ENCODE data around the gene OCA2.
"Not testable (repeated sequence)": the region's sequence is repeated elsewhere in the genome, so short reads cannot be mapped to it uniquely, and the experiment has no call there.

OCA2 gene

DNA sequence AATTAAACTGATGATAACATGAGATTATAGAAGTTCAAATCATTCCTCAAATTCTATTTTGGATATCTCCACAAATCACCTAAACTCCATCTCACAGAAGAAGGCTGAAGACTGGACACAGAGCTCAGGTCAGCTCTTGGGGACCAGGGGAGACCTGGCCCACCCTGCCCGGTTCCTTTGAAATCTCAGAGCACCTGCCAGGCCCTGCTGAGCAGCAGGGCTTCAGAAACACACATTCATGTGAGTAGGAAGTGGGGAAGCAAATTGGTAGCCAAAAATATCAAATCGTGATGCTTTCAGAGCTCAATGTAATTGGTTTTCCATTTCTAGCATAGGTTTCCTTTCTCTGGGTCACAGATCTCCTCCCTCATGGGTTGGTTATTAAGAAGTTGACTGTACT, 76.2 kb downstream of the OCA2 start:
- no peak for DNase-seq (ENCODE audit: low spot score)

DNA sequence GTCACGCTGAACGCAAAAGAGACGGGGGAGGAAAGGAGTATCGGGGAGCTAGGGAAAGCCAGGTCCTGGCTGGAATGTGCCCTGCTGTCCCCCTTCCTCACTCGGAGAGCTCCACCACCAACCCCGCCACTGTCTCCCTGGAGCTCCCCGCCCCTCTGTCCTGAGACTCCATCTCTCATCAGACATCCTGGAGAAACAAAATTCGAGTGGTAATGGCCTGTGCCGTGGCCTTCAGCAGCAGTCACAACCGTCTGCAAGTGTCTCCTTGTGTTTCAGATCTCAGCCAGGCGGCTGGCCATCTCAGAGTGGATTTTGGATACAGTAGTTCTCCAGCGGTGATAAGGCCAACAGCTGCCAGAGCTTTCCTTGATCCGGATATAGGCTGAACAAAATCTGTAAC, 76.9 kb downstream of the OCA2 start:
- DNase-seq (ENCODE audit: low spot score): no peak

DNA sequence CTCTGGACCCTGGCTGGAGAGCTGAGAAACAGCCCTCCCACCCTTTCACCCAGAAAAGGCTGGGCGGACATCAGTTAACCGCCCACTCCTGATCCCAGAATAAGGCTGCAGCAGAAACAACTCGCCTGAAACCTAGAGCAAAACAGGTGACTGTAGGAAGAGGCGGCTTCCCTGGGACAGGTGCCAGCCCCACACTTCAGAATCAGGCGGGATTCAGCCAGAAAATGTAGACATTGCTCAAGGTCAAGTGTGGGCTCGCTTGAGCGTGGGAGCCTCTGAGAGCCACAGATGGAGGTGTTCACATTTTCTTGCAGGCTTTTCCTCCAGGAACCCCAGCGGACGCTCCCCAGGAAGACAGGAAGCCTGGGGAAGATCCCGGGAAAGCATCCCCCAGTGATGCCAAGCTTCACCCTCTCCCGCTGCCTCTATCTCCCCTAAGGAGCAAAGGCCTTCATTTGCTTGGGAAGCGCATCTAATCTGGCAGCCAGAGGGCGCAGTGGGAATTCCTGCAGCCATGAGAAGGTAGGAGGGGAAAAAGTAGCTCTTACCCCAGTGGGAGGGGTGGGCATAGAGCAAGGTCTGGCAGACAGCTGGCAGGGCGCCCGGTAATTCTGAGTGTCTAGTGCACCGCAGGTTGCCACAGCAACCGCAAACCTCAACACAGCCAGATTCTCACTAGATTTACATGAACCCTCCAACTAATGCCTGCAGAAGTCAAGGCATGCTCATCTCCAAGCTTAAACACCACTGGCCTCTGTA, 77.7 kb downstream of the OCA2 start:
- DNase-seq (ENCODE audit: low spot score): no peak

DNA sequence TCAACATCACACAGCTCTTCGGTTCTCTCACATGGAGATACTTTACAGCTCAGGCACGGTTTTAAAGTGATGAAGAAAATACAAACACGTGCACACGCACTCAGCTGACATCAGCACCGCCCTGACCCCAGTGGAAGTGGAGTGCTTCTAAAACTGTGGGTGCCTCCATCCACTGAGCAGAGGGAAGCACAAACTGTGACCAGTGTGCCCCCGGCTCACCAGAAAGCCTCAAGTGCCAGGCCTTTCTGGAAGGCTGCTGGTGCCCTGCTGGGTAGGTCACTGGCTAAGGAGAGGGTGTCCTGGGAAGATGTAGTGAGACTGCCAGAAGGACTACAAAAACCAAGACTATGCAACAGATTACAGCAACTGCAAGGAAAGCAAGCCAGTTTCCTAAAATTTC, 78.5 kb downstream of the OCA2 start:
- no peak for DNase-seq (ENCODE audit: low spot score)

DNA sequence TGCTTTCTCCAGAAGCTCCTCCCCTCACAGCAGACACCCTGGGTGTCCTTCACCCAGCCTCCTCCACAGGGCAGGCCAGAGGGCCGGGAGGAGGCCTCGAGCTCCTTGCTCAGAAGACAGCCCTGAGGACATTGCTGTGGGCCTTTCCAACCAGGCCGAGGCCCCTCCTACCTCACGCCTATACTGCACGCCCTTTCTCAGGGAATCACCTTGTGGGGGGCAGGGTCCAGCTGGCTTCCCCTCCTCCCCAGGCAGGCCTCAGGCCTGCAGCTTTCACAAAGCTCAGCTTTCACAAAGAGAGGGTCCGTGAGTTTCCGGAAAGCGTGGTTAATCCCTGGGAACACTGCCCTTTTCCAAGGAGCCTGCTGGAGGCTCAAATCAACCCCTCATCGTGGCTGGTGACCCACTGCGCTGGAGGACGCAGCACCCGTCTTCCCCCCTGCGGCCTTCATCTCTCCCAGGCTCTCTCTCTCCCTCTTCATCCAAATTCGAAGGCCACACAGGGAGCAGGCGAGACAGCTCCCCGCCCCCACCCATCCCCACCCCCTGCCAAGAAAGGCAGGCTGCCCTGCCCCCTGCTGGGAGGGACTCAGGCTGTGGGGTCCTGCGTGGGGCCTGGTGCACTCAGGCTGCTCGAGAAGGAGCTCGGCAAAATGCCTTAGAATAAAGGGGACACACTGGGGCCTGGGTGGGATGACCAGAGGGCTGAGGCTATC, 79.4 kb downstream of the OCA2 start:
- no peak for DNase-seq (ENCODE audit: low spot score)

DNA sequence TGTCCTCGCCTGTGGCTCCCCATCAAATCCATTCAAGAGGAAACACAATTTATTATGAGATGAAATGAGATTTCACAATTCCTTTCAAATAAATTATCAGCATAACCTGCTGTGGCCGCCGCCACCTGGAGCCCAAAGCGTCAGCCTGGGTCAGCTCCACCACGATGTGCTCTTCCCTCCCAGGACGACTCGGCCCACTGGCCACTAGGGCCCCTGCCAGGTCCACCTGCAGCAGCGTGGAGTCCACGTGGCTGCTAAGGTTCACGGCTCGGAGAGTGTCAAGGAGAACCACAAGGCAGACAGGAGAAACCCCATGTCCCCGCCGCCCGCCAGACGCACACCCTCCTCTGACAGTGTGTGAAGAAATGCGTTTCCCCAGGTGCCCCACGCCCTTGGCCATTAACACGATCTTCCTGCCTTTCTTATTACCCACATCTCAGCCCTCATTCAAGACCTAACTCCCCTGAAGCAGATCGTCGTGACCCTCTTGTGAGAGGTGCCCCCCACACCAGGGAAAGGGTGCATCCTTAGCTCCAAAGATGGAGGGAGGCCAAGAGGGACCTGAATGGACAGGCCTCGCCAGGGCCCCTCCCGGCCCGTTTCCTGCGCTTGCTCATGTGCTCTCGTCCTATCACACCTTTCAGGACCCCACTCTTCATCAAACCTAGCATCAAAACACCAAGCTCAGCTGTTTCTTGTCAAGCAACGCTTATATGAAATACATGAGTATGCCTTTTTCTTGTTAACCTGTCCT, 80.6 kb downstream of the OCA2 start:
- DNase-seq (ENCODE audit: low spot score): no peak

DNA sequence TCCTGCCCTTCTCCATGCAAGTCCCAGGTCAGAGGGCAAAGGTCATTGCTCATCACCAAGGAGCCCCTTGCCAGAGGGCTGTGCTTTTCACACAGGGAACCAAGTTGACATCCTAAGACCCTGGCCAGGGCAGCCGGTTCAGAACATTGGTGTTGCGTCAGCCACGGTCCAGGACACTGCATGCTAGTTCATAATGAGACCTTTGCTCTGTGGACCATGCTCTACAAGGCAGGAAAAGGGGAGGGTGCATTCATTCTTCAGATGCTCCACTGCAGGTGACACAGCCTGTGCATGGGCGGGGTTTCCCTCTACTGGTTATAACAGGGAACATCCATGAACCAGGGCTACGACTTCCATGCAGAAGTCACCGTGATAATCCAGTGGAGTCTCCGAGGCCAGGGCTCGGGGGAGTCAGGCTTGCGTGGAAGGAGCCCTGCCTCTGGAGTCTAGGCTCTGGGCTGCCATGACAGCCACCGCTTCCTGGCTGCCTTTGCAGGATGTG, 81.6 kb downstream of the OCA2 start:
- no peak for DNase-seq (ENCODE audit: low spot score)

DNA sequence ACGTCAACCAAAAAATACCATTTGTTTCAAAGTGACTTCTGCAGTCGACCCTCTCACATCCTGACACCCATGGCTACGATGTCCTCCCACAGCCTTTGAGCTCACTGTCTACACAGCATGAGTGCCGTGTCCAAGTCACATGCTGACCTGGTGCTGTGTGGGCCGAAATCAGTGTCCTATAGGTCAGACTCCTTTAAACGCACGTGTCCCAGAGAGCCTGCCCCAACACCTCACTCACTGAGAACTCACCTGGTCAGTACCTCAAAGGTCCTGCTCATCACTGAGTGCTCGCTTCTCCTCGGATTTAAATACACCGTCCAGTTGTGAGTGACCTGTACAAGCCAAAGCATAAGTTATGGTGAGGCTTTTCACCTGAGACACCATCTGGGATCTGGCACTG, 83.3 kb downstream of the OCA2 start:
- DNase-seq (ENCODE audit: low spot score): no peak

DNA sequence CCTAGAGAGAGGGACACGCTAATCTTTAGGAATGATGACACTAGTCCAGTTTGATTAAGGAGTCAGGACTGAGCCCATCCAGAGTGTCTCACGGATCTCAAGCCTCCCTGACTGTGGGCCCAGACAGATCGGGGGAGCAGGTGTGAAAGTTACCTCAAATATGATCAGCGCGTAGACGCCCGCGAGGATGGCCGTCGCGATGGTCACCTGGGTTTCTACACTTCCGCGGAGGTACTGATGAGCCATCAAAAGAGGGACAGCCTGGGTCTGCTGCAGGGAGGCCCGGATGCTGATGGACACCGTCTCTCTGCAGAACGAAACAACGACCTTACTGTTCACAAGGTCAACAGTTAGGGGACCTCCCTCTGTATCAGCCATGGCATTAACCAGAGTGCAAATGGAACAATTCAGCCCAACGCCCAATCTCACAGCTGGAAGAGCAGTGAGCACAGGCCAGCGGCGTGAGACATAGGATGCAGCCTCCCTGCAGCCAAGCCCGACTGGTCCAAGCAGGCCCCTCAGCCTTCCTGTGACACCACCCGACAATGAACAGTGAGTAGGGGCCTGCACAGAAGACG, 84.4 kb downstream of the OCA2 start:
- DNase-seq (ENCODE audit: low spot score): no peak

DNA sequence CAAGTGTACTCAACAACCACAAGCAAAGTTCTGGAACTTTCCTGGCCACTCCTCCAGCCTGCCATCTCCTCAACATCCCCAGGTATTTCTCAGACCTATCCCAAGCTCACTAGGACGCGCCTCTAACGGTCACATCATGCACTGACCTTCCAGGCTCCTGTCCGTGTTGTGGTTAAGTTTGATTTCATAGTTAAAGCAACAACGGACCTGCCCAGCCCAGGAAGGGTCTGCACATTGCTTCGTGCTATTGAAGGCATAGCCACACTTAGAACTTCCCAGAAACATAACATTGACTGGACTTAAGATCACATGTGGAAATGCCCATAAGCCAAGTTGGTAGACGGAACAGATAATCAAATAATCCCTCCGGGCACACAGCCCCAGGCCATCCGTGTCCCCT, 85.1 kb downstream of the OCA2 start:
- no peak for DNase-seq (ENCODE audit: low spot score)

DNA sequence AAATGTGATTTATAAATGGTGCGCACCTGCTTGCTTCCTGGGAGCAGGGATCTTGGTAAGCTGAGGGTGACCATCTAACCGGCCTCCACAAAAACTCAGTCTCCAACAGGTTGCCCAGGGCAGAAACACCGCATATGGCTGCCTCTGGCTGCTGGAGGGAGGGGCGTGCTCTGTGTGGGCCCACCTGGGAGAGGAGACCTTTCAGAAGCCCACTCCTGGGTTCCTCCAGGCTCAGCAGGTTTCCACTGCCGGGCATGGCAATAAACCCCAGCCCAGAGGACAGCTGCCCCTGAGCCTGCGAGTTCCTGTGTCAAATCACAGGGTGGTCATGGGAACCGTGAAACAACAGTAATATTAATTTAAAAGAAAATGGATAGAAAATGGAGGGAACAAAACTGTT, 85.6 kb downstream of the OCA2 start:
- no peak for DNase-seq (ENCODE audit: low spot score)

DNA sequence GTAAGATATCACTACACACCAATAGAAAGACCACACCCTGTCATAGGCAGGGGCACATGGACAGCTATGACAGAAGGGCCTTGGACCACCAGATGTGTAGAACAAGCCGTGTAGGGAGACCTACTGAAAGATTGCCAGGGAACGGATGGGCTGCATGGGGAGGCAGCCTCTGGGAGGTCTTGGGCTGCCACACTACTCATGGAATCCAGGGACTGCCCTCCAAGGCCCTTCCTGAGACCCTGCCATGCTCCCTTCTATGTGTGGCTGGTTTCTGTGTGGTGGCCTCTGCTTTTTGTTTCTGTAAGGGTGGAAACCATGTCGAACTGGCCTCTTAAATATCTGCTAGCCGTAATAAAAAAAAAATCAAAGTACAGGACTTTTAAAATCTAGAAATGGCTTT, 86.9 kb downstream of the OCA2 start:
- no peak for DNase-seq (ENCODE audit: low spot score)

DNA sequence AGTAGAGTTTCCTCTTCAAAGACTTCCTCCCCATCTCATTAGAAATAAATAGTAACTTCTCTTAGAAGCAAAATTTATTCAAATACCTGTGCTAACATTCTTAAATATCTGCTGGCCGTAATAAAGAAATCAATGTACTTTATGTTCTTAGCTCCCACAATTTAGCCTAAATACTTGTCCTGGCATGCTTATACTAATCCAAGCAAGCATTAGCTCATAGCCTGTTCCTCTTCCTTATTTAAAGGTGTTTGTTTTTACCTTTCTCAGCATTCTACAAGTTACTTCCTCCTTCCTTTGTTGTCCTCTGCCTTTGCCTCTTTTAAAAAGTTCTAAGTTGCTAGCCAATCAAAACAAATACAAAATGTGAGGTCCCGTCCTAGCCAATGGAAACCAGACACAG, 90.9 kb downstream of the OCA2 start:
- DNase-seq (ENCODE audit: low spot score): not testable (repeated sequence)

DNA sequence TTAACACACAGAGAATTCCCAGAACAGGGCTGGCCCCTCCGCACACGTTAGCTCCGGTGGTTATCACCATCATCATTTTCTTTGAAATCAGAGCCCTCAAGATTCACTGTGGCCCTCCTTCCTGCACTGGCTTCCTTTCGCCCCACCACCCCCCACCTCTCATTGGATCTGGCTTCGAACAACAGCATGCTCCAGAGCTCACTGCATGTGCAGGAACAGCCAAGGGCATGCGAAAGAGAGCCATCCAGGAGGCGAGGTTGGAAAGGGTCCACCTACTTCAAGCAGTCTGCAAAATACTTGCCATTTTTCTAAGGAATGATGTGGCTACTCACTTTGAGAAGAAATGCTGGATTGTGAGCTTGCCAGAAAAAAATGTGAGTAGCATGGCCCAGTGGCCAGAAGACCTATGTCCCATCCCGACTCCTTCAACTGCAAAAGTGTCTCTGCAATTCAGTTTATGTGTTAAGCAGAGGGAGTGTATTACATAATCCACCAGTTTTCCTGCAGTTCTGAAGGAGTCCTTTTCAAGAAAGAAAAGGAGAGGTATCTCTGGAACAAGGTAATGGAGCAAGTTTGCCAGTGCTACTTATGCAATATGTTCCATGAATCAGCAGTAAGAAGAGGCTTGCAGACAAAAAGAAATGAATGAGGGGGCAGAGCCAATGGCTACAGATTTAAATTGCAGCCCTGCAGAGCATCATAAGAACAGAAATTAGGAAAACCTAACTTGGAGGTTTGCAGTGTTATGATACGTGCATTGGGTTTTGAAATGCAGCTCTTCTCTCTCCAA, 92.8 kb downstream of the OCA2 start:
- DNase-seq (ENCODE audit: low spot score): no peak

DNA sequence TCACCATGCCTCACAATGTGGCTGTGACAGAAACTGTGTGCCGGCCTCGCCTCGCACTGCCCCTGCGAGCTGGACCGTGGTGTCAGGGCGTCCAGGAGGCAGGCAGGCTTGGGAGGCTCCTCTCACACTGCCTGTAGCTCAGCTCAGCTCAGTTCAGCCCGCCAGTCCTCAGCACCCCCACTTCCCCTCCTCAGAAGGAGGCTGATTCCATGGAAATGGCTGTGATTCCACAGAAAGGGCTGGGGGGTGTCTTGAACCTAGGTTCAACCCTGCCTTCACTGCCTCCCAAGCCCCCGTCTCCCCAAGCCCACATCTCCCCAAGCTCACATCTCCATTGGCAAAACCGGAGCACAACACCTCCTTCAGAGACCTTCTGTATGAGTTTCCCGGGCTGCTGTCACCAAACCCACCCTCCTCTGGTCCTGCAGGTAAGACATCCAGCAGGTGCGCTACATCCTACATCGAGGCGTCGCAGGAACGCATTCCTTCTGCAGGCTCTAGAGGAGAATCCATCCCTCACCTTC, 94.0 kb downstream of the OCA2 start:
- DNase-seq (ENCODE audit: low spot score): no peak

DNA sequence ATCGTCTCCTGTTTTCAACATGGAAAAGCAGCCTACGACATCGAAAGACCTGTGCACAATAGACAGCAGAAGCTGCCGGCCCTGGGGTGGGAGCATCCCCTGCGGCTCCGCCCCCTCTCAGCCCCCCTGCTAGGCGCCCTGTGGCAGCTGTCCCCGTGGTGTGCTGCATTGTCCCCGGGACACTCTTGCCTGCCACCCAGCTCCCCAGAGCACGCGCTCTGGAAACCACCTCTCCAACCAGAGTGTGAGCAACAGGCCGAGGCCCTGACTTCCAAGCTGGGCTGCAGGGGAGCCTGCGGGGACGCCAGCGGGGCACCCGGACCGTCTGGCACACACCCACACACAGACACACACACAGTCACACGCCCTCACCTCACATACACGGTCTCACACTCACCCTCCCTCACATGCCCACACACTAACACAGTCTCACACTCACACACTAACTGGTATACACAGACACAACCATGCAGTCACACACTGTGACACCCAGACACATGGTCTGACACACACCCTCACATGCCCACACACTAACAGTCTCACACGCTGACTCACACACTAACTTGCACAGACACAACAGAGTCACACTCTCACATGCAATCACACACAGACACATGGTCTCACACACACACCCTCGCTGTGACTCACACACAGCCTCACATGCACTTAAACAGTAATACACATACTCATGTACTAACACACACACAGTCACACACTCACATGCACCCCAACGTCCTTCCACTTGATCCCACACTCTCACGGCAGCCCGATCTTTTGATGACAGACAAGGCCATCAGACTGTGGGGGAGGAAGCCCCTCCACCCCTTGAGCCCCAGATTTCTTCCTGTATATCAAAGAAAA, 94.7 kb downstream of the OCA2 start:
- DNase-seq (ENCODE audit: low spot score): no peak

DNA sequence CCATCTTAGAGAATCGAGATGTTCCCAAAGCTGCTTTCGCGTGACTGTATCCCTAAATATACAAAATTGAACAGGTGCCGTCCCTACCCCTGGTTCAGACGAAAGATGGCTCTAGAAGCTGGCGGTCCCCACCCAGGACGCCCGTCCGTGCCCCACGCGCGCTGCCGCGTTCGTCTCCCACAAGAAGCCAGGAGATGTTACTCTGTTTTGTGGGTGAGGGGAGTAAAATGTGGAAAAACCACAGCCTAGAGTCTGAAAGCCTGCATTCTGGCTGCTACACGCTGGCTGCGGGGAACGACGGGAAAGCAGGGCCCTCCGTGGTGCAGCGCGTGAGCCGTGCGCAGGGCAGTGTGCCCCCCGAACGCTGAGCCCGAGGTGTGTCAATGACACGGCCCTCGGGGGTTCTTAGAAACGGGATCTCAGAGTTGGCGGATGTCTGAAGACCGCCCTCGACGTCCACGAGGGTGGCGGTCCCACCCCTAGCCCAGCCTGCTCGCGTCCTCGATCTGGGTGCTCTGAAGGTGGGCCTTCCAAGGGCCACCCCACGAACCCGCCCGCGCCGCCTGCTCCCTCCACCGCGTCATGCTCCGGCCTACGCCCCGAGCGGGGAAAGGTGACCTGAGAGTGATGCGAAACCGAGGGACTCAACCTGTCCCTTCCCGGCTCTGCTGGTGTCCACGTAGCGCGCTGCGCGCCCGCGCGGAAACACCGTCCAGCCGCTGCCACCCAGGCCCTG, 95.6 kb downstream of the OCA2 start:
- no peak for DNase-seq (ENCODE audit: low spot score)

DNA sequence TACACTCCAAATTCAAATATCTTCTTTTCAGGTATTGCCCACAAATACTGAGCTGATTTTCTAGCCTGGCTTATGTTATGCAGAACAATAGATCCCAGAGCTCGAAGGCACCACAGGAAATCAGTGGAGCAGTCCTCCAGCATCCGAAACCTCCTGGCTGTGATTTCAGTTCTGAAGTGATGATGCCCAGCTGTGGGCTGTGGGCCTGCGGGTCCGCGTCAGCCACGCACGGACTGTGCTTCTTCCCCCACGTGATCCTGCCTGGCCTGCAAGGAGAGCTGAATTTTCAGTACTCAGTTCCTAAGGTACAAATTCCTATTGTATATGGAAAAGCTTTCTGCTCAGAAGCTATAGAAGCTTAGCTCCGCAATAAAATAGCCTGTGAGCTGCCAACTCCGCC, 96.2 kb downstream of the OCA2 start:
- DNase-seq (ENCODE audit: low spot score): no peak

DNA sequence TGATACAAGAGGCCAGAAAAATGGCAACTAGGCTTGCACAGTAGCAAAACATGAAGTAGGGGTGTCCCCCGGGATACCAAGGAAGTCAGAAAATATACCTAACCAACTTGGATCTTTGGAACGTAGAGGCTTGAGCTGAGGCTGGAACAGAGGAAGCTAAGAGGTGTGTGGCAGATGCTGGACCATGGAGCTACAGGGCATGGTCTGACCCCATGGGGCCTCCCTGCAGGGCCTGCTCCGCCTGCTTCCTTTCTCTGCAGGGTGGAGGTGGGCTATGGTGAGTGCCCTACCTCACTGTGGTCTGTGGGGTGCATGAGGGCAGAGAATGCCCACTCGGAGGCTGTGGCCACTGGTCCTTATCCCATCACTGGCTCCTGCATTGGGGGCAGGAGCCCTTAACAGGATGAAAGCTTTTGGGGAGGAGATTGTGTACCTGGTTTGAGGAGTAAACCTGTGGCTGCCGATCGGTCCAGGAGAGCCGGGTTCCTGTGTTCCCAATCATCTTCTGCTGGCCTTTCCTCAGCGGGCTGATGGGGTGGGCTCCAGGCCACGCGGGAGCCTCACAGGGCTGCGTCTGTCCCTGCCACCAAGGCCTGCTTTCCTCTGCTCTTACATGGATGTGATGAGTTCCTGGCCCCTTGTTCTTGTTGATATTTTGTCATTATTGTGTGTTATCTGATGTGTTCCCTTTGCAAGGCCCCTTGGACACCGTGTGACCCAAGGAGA, 96.8 kb downstream of the OCA2 start:
- no peak for DNase-seq (ENCODE audit: low spot score)

Data from hematopoietic multipotent progenitor cell treated with erythropoietin and hydrocortisone succinate and interleukin-3 and kit ligand, for 17 days (in vitro differentiated cells).